Measurements from ENCODE around the gene RUNX2.

- TF ChIP-seq CTCF (IDR thresholded peaks at IDR 0.05) (no peak), POLR2A (IDR thresholded peaks at IDR 0.05) (no peak)
Observed at GRCh38 chr6:45625191-45625664, 297.1 kb downstream of the RUNX2 start.

All from Peyer's patch (tissue), 4 donors.